ENCODE results near the gene TAC4. TPM values are rescaled to one million over a fixed set of nuclear protein-coding genes. Genes with fewer than 3 reads are reported as not detected.

TAC4 gene
- total and polyA plus RNA-seq, 2 of the 13 experiments (the other 11 are each of a cell fraction or from before 2014, with no cell fraction given) = not detected

GRCh38 chr17:49861150-49861884 is 13.4 kb upstream of the TAC4 start (continued):
- TF ChIP-seq DMTF1 (CRISPR knock-in tag; IDR thresholded peaks at IDR 0.05) = no peak
- peak; percentile 34; the same call in 1 of the 2 replicates for TF ChIP-seq ZNF768 (CRISPR knock-in tag; IDR thresholded peaks at IDR 0.05)
- TF ChIP-seq ZNF878 (CRISPR knock-in tag; IDR thresholded peaks at IDR 0.05) = no peak
- TF ChIP-seq ZNF180 (CRISPR knock-in tag; IDR thresholded peaks at IDR 0.05; ENCODE audit: borderline replicate concordance, low read depth) = no peak
- peak; percentile 88; the same call in 1 of the 2 replicates for TF ChIP-seq ZNF598 (CRISPR knock-in tag; IDR thresholded peaks at IDR 0.05; ENCODE audit: borderline replicate concordance)
- TF ChIP-seq RFXANK (CRISPR knock-in tag; IDR thresholded peaks at IDR 0.05) = no peak
- 0 out of 2 replicates have a peak, but pooled peaks have one; percentile 60 for TF ChIP-seq KLF6 (CRISPR knock-in tag; IDR thresholded peaks at IDR 0.05)
- 0 out of 2 replicates have a peak, but pooled peaks have one; percentile 50 for TF ChIP-seq SALL2 (CRISPR knock-in tag; IDR thresholded peaks at IDR 0.05)
- TF ChIP-seq ZNF562 (CRISPR knock-in tag; IDR thresholded peaks at IDR 0.05; ENCODE audit: borderline replicate concordance) = no peak
- TF ChIP-seq IRX3 (CRISPR knock-in tag; IDR thresholded peaks at IDR 0.05; ENCODE audit: borderline replicate concordance, low read depth) = no peak
- TF ChIP-seq ZNF337 (CRISPR knock-in tag; IDR thresholded peaks at IDR 0.05; ENCODE audit: borderline replicate concordance, low read depth) = no peak
- 0 out of 2 replicates have a peak, but pooled peaks have one; percentile 14 for TF ChIP-seq SRY (CRISPR knock-in tag; IDR thresholded peaks at IDR 0.05)
- peak; percentile 83 for TF ChIP-seq ZSCAN25 (CRISPR knock-in tag; IDR thresholded peaks at IDR 0.05)
- no peak for TF ChIP-seq CCAR2 (optimal IDR thresholded peaks at IDR 0.05; ENCODE audit: low read depth, low read length)
- peak; percentile 70 for TF ChIP-seq MTA1 (CRISPR knock-in tag; IDR thresholded peaks at IDR 0.05; ENCODE audit: borderline replicate concordance)
- TF ChIP-seq HIC2 (CRISPR knock-in tag; IDR thresholded peaks at IDR 0.05; ENCODE audit: low read depth) = peak; percentile 68; the same call in 1 of the 2 replicates
- no peak for TF ChIP-seq ZNF121 (CRISPR knock-in tag; IDR thresholded peaks at IDR 0.05)
- TF ChIP-seq MIXL1 (CRISPR knock-in tag; IDR thresholded peaks at IDR 0.05) = peak; percentile 92

All from HepG2 (cell line).